Loucy (cell line): Measurements from ENCODE around the gene IQCN.

Experiments
- EZH2phosphoT487 ChIP-seq: fragments of 200-600 bp; IDR thresholded peaks from 2 replicates; pipeline ENCODE4 v1.6.1; 2018; ENCODE audit warnings: antibody characterized with exemption, mild to moderate bottlenecking, moderate library complexity, borderline replicate concordance
- TF ChIP-seq, protein P1 (sequence below): fragments of 200-600 bp; sonication (generic); conservative IDR thresholded peaks from 2 replicates; pipeline ENCODE4 v1.5.1; 2014; ENCODE audit warnings: mild to moderate bottlenecking, antibody characterized with exemption, low read length

DNA sequence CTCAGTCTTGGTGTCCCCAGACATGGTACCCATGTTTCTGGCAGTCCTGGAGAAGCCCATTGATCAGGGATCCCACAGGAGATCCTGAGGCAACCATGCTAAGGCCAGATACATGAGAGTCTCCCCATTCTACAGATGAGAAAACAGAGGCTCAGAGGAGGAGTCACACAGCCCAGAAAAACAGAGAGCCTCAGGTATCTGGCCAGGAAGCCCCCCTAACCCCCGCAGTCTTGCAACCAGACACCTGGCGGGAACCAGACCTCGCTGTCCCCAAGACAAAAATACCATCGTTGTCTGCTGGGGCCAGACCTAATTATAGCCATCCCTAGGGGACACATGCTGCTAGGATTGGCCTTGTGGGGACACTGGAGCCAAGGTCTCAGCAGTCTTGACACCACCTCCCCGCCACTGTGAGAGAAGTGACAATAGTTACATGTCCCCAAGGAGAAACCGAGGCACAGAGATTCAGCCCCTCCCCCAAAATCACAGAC lies 46.4 kb downstream of the IQCN start:
- TF ChIP-seq, protein P1, sequence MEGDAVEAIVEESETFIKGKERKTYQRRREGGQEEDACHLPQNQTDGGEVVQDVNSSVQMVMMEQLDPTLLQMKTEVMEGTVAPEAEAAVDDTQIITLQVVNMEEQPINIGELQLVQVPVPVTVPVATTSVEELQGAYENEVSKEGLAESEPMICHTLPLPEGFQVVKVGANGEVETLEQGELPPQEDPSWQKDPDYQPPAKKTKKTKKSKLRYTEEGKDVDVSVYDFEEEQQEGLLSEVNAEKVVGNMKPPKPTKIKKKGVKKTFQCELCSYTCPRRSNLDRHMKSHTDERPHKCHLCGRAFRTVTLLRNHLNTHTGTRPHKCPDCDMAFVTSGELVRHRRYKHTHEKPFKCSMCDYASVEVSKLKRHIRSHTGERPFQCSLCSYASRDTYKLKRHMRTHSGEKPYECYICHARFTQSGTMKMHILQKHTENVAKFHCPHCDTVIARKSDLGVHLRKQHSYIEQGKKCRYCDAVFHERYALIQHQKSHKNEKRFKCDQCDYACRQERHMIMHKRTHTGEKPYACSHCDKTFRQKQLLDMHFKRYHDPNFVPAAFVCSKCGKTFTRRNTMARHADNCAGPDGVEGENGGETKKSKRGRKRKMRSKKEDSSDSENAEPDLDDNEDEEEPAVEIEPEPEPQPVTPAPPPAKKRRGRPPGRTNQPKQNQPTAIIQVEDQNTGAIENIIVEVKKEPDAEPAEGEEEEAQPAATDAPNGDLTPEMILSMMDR = no peak
- TF ChIP-seq EZH2phosphoT487 = no peak
